Occipital lobe (tissue), 2 donors: Measurements from ENCODE around the gene TRIM4. TPM values are rescaled to one million over a fixed set of nuclear protein-coding genes. Genes with fewer than 3 reads are reported as not detected.
"Not testable (repeated sequence)": the region's sequence is repeated elsewhere in the genome, so short reads cannot be mapped to it uniquely, and the experiment has no call there.

Source experiments
- DNase-seq: peaks from one replicate; lab custom pipeline; 2025; lab: John Stamatoyannopoulos, UW
- total RNA-seq: library from RNA; depleted of rRNA; stranded (reverse); fragments of >200 nt; gene quantifications from one replicate; pipeline ENCODE4 v1.2.3, GENCODE V29; 2014

Gene TRIM4
- total RNA-seq, 1 donor from 2014 or later = 9.0 TPM

- DNase-seq = no peak
These were observed 819 bp upstream of the TRIM4 start for GRCh38 chr7:99920149-99920548.

GRCh38 chr7:99919814-99920112 is 433 bp upstream of the TRIM4 start:
- no peak for DNase-seq

GRCh38 chr7:99910976-99911375 is 8.4 kb downstream of the TRIM4 start:
- DNase-seq = no peak

GRCh38 chr7:99901581-99901980 is 17.7 kb downstream of the TRIM4 start:
- no peak for DNase-seq

GRCh38 chr7:99899830-99900519 is 19.4 kb downstream of the TRIM4 start:
- DNase-seq = no peak

GRCh38 chr7:99898836-99899235 is 20.5 kb downstream of the TRIM4 start:
- DNase-seq = no peak

- no peak for DNase-seq
These were observed 21.3 kb downstream of the TRIM4 start for GRCh38 chr7:99898023-99898357.

- DNase-seq = no peak
These were observed 21.9 kb downstream of the TRIM4 start for GRCh38 chr7:99897322-99898022.

- no peak for DNase-seq
These were observed 24.6 kb downstream of the TRIM4 start for GRCh38 chr7:99894738-99895137.

- no peak for DNase-seq
These were observed 26.1 kb downstream of the TRIM4 start for GRCh38 chr7:99893280-99893679.

GRCh38 chr7:99890348-99890747 is 29.0 kb downstream of the TRIM4 start:
- not testable (repeated sequence) for DNase-seq

- DNase-seq = not testable (repeated sequence)
These were observed 31.0 kb downstream of the TRIM4 start for GRCh38 chr7:99888366-99888765.

- no peak for DNase-seq
These were observed 38.0 kb downstream of the TRIM4 start for GRCh38 chr7:99881370-99881769.

GRCh38 chr7:99876933-99877332 is 42.4 kb downstream of the TRIM4 start, which contains the start of gene OR2AE1:
TSS of gene OR2AE1 (minus strand) at chr7:99877033. CDS start at chr7:99877033, 0 bp downstream.
- DNase-seq = no peak

- DNase-seq = no peak
These were observed 42.8 kb downstream of the TRIM4 start for GRCh38 chr7:99876491-99876890.

GRCh38 chr7:99868246-99868645 is 51.1 kb downstream of the TRIM4 start:
- no peak for DNase-seq

- DNase-seq = not testable (repeated sequence)
These were observed 51.9 kb downstream of the TRIM4 start for GRCh38 chr7:99867477-99867876.

GRCh38 chr7:99863847-99864440 is 55.4 kb downstream of the TRIM4 start:
- no peak for DNase-seq

GRCh38 chr7:99860281-99861127 is 58.8 kb downstream of the TRIM4 start:
- no peak for DNase-seq

- no peak for DNase-seq
These were observed 64.1 kb downstream of the TRIM4 start for GRCh38 chr7:99855236-99855635.

- DNase-seq = no peak
These were observed 70.7 kb downstream of the TRIM4 start for GRCh38 chr7:99848420-99849216.
